GM20000 (cell line): ENCODE data around the gene IQGAP3.

ENCODE experiments used
- DNase-seq: peaks from one replicate; pipeline ENCODE4 v3.0.0; 2012; ENCODE audit warnings: low spot score
- CTCF ChIP-seq: IDR thresholded peaks from 2 replicates; pipeline ENCODE4 v1.5.1; 2012; ENCODE audit warnings: mild to moderate bottlenecking, control low read depth; ENCODE audit errors: extremely low read depth, missing control alignments

Gene IQGAP3

GRCh38 chr1:156547434-156547833 is 24.9 kb downstream of the IQGAP3 start:
- no peak for DNase-seq
- no peak for TF ChIP-seq CTCF

- DNase-seq: no peak
- no peak for TF ChIP-seq CTCF
Measured at GRCh38 chr1:156546267-156546666, 26.1 kb downstream of the IQGAP3 start.

GRCh38 chr1:156544592-156545102 is 27.7 kb downstream of the IQGAP3 start:
- DNase-seq: no peak
- no peak for TF ChIP-seq CTCF

GRCh38 chr1:156543066-156543465 is 29.3 kb downstream of the IQGAP3 start:
- no peak for DNase-seq
- TF ChIP-seq CTCF: no peak

- DNase-seq: no peak
- no peak for TF ChIP-seq CTCF
Measured at GRCh38 chr1:156540955-156541354, 31.4 kb downstream of the IQGAP3 start.

- no peak for DNase-seq
- no peak for TF ChIP-seq CTCF
Measured at GRCh38 chr1:156539818-156540355, 32.5 kb downstream of the IQGAP3 start.

GRCh38 chr1:156538711-156539440 is 33.5 kb downstream of the IQGAP3 start:
- DNase-seq: no peak
- TF ChIP-seq CTCF: no peak
